HG03196 (cell line): Measurements from ENCODE around the gene PM20D1.

Source experiments
- ATAC-seq: cut with Tn5 transposase; IDR thresholded peaks from one replicate; pipeline ENCODE4 v1.9.1; 2021; ENCODE audit not compliant: unreplicated experiment

Gene PM20D1

GRCh38 chr1:205809942-205810345, 40.0 kb downstream of the PM20D1 start:
- ATAC-seq: no peak

- ATAC-seq: no peak
Observed at GRCh38 chr1:205809469-205809868, 40.5 kb downstream of the PM20D1 start.

GRCh38 chr1:205805082-205805711, 44.7 kb downstream of the PM20D1 start:
- no peak for ATAC-seq

GRCh38 chr1:205804605-205805004, 45.3 kb downstream of the PM20D1 start:
- ATAC-seq: no peak

- no peak for ATAC-seq
Observed at GRCh38 chr1:205803986-205804385, 45.9 kb downstream of the PM20D1 start.

GRCh38 chr1:205802060-205802459, 47.9 kb downstream of the PM20D1 start:
- ATAC-seq: no peak

- ATAC-seq: no peak
Observed at GRCh38 chr1:205800981-205801703, 48.8 kb downstream of the PM20D1 start.

GRCh38 chr1:205800427-205800826, 49.5 kb downstream of the PM20D1 start:
- no peak for ATAC-seq

- no peak for ATAC-seq
Observed at GRCh38 chr1:205798577-205798976, 51.4 kb downstream of the PM20D1 start.

GRCh38 chr1:205797168-205797567, 52.8 kb downstream of the PM20D1 start:
- ATAC-seq: no peak

- ATAC-seq: no peak
Observed at GRCh38 chr1:205794011-205794730, 55.8 kb downstream of the PM20D1 start.

- ATAC-seq: no peak
Observed at GRCh38 chr1:205792961-205793673, 56.8 kb downstream of the PM20D1 start.

- no peak for ATAC-seq
Observed at GRCh38 chr1:205792481-205792881, 57.5 kb downstream of the PM20D1 start.

- ATAC-seq: no peak
Observed at GRCh38 chr1:205791568-205792180, 58.3 kb downstream of the PM20D1 start.

GRCh38 chr1:205787287-205787916, 62.5 kb downstream of the PM20D1 start:
- ATAC-seq: no peak

GRCh38 chr1:205786601-205787000, 63.3 kb downstream of the PM20D1 start:
- ATAC-seq: no peak

- ATAC-seq: no peak
Observed at GRCh38 chr1:205785446-205785845, 64.5 kb downstream of the PM20D1 start.

- no peak for ATAC-seq
Observed at GRCh38 chr1:205783904-205784303, 66.0 kb downstream of the PM20D1 start.

- no peak for ATAC-seq
Observed at GRCh38 chr1:205783433-205783795, 66.5 kb downstream of the PM20D1 start.

- no peak for ATAC-seq
Observed at GRCh38 chr1:205782627-205783432, 67.1 kb downstream of the PM20D1 start.
